DMS53 (cell line): ENCODE measurements around the gene NDFIP2.

Experiments
- DNase-seq: peaks from one replicate; lab custom pipeline; 2025; lab: John Stamatoyannopoulos, UW

Gene NDFIP2

DNA sequence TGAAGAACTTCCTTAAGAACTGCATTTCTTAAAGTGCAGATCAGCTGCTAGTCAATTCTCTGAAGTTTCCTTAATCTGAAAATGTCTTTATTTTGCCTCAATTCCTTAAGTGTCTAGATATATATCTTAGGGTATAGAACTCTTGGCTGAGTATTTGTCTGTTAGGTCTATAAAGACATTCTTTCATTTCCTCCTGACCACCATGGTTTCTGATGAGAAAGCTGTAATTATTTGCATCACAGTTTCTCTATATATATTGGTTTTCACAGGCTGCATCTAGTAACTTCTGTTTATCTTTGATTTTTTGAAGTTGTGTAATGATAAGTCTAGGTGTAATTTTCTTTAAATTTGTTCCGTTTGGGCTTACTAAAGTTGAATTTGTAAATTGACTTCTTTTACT is 15.2 kb downstream of the NDFIP2 start:
- no peak for DNase-seq

DNA sequence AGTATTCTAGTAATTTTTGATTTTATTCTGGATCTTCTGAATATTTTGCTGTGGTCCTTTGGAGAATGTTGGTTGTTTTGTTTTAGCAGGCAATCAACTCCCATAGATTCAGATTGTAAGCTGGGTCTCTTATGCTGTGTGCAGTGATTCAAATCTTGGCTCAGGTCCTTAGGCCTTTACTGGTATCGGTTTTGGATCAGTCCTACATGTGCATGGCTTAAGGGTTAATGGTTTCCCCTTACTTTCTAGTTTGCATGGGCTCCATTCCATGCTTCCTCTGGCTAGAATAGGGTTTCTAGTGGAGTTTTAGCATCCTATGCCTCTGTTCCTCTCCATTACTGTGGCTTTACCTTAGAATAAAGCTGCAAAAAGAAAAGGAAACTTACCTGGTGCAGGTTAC is 16.1 kb downstream of the NDFIP2 start:
- no peak for DNase-seq

DNA sequence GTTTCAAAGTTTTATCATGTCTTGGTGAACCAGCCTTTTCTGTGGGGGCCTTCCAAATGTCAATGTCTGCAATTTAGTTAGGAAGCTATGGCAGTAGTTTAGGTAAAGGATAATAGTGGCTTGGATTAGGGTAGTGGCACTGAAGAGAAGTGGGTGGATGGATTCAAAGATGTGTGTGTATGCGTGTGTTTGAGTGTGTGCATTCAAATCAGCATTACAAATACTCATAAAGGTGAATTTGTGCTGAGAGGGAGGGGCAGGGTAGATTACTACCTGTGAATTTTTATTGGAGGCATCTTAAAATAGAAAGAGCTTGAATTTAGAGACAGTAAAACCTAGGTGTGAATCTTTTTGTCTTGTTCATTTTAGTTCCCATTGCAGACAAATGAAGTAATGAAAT is 16.9 kb downstream of the NDFIP2 start:
- no peak for DNase-seq

DNA sequence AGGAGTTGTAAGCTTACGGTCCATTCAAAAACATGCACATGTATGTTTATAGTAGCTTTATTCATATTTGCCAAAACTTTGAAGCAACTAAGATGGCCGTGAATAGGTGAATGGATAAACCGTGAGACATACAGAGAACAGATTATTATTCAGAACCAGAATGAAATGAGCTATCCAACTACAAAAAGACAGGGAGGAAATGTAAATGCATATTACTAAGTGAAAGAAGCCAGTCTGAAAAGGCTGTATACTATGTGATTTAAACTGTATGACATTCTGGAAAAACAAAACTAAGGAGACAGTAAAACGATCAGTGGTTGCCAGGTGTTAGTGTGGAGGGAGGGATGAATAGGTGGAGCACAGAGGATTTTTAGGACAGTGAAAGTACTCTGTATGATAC is 19.9 kb downstream of the NDFIP2 start:
- no peak for DNase-seq

DNA sequence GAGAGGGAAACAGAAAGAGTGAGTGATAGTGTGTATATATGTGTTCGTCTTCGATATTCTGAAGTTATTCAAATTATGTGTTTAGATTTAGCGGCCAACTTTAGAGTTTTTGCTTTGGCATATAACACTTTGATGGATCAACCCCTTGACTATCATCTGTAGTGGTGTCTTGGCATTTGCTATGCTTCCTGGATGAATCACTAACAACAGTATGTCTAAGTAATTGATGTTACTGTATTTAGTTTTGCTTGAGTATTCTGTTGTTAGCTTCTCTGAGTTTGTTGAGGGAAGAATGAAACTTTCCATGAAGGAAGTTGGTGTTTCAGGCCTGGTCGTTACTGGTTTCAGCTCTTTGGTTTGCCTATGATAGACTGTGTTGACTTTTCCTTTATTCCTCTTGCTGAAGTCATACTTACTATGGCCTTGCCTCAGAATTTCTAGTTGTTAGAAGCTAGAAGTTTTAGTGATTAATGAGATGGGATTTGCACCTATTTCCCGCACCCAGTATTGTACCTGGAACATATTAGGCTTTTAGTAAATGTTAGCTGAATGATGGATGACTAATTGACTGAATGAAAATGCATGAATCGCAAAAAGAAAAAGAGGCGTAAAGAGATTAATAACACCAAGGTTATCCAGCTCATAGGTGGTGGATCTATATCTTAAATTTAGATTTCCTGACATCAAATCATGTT is 20.7 kb downstream of the NDFIP2 start:
- DNase-seq, result no peak

DNA sequence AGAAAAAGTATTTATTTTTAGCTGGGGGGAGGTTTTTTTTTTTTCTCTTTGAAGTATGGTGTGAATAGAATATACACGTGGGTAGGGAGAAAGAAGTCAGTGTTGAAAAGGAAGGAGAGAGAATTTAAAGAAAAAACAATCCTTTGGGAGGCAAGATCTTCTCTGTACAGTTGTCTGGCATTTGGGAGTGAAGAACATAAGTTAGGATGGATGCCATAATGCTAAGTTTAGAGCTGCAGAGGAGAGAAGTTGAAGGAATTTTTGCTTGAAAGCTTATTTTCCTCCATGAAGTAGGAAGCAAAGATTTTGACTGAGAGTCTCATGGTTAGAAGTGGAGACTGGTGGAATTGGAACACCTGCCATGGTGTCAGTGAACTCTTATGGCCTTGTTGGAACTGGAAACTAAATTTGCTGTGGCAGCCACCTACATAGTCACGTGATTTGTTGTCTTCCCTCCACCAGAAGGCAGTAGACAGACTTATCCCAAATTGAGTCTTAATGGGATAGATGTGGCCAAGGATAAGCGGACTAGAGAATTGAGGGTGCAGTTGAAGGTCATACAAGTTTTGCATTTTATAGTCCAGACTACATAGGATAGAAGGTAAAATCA is 22.0 kb downstream of the NDFIP2 start:
- no peak for DNase-seq

DNA sequence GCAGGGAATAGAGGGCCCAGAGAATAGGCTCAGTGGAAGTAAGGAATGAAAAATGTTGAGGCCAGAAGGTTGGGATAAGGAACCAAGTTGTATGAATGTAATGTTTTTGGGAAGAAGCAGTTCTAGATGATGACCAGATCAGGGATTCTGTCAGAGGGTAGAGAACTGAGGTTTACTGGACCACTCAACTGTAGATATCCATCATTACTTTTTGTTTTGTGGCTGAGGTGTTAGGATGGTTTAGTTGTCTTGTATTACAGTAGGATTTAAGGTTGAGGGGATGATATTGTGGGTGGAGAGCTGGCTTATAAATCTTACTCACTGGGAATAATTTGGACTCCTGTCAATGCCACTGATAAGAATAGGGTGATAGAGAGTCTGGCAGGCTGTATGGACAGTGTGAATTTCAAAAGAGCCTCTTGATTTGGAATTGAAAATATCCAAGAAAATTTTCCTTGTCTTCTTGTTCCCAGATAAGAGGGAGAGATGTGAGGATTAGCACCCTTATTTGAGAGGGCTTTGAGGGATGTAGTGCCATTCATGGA is 22.6 kb downstream of the NDFIP2 start:
- DNase-seq, result no peak

DNA sequence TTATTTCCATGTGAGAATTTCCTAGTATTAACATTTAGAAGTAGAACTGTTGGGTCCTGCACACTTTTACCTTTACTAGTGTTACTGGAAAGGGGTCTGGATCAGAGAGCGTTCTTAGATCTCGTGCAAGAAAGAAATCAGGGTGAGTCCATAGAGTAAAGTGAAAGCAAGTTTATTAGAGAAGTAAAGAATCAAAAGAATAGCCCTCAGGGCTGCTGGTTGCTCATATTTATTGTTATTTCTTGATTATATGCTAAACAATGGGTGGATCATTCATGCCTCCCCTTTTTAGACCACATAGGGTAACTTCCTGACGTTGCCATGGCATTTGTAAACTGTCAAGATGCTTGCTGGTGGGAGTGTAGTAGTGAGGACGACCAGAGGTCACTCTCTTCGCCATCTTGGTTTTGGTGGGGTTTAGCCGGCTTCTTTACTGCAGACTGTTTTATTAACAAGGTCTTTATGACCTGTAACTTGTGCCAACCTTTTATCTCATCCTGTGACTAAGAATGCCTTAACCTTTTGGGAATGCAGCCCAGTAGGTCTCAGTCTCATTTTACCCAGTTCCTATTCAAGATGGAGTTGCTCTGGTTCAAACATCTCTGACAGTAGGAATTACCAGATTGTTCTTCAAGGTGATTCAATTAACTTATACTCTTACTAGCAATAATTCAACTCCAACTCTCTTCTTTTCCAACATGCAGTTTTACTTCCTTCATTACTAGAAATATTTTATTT is 27.4 kb downstream of the NDFIP2 start:
- no peak for DNase-seq

DNA sequence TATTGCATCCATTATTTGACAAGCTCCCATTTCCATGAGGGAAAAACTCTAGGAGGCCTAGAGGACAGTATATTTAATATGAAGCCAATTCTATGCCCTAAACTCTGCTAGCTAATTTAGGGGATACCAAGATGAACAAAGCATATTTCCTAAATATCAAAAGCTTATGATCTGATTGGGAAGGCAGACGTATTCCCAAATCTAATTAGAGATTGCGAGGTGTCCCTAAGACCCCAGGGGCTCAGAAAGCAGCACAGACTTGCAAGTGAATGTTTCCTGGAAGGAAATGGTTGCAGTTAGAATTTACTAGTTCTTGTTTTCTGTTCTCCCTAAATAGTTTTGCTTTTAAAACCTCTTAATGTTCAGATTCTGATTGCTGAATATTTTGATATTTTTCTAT is 30.7 kb downstream of the NDFIP2 start:
- DNase-seq, result no peak

DNA sequence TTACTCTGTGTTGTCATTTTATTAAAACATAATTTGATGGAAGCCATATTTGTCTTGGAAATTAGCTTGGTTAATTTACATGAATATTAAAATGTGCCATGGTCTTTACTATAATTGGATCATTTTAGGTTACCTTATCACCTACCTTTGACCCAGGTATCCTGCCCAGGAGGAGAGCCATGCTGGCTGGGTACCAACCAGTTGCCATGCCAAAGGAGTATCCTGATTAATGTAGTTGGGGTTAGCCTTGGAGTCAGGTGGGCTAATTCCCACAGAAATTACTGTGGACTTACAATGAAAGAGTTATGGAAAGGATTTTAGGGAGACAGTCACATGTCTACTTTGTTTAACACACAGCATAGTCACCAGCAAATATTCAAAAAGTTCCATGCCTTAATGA is 32.0 kb downstream of the NDFIP2 start:
- DNase-seq, result no peak

DNA sequence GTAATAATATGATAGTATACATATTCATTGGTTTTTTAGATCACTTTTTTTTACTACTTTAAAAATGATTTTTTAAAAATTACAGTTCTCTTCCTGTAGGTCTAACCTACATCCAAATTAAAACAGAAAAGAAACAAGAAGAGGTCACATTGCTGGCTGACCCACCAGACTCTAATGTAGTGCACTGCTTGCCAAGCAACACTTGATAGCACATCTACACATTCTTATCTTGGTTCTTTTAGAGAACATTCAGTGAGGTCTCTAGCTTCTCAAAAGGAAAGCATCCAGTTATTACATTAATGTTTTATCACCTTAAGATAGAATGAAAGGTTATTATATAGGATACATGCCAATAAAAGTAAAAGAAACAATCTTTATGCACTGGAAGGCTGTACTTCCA is 35.6 kb downstream of the NDFIP2 start:
- no peak for DNase-seq

DNA sequence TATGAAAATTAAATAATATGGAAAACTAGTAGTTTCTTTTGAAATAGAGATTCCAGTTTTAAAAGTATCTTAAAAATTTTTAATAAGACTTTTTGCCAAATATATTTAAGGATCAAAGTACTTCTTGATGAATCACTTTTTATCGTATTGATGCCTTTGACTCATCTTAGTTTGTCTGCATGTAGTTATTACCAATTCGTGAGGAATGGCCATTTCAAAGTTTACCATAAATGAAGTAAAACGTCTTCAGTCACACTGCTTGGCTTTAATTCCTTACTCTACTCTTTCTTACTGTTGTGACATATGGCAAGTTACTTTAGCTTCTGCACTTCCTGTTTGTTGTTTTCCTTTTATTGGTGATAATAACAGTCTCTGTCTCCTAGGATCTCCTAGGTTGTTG is 38.3 kb downstream of the NDFIP2 start:
- DNase-seq, result no peak

DNA sequence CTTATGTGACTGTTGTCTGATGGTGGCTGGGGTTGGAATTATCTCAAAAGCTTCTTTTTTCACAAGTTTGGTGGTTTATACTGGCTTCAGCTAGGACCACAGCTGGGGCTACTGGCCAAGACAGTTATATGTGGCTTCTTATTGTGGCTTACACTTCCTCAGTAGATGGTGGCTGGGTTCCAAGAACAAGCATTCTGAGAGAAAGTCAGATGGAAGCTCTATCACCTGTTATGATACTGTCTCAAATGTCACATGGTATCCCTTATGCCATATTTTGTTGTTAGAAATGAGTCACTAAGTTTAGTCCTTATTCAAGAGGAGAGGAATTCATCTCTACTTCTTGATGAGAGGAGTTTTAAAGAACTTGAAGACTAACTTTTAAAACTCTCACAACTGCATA is 41.6 kb downstream of the NDFIP2 start:
- DNase-seq, result no peak

DNA sequence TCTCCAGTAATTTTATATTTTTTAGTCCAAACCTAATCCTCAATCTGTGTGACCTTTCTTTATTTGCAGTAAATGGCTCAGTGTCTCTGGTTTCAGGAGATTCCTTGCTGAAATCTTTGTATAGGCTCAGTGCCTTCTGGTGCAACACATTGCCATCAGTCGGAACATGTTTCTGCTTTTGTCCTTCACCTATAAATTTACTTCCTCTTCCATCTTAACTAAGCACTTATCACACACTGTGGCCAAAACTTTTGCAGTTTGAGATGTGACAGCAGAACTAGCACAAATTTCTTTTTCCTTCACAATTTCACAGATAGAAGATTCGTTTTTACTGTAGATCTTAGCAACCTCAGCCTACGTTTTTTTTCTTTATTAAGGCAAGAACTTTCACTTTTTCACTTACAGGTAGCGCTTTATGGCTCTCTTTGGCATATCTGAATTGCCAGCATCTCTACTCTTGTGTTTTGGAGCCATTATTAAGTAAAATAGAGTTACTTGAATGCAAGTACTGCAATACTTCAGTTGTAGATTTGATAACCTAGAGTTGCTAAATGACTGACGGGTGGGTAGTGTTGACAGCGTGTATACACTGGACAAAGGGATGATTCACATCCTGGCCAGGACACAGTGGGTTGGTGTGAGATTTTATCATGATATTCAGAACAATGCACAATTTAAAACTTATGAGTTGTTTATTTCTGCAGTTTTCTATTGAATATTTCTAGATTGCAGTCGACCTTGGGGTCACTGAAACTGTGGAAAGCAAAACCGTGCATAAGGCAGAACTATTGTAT is 44.3 kb downstream of the NDFIP2 start:
- DNase-seq, result peak; percentile 2

DNA sequence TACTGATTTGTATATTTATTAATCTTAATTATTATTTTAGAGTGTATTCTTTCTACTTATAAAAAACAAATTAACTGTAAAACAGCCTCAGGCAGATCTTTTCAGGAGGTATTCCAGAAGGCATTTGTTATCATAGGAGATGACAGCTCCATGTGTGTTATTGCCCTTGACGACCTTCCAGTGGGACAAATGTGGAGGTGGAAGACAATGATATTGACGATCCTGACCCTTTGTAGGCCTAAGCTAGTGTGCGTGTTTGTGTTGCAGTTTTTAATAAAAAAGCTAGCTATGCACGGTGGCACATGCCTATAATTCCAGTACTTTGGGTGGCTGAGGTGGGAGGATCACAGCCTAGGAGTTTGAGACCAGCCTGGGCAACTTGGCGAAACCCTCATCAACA is 46.7 kb downstream of the NDFIP2 start:
- DNase-seq, result no peak

DNA sequence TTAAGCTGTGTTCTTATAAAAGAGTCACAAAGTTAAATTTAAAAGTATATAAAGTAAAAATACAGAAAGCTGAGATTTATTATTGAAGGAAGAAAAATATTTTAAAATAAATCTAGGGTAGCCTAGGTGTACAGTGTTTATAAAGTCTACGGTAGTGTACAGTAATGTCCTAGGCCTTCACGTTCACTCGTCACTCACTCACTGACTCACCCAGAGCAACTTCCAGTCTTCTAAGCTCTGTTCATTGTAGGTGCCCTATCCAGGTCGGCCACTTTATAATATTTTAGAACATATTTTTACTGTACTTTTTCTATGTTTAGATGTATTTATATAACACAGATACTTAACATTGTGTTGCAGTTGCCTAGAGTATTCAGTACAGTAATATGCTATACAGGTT is 47.4 kb downstream of the NDFIP2 start:
- DNase-seq, result no peak

DNA sequence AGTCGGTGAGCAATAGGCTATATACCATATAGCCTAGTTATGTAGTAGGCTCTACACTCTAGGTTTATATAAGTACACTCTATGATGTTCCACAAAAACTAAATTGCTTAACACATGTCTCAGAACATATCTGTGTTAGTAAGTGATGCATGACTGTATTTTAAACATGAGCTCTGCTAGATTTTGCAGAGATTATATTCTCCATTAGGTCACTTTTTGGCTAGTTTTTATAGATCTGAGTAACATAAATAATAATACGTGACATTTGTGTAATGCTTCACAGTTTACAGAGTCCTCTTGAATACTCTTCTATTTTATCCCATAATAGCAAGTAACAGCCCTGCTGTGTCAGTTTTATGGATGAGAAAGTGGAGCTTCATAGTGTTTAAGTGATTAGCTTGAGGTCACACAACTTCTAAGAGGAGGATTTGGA is 47.8 kb downstream of the NDFIP2 start:
- DNase-seq, result no peak

DNA sequence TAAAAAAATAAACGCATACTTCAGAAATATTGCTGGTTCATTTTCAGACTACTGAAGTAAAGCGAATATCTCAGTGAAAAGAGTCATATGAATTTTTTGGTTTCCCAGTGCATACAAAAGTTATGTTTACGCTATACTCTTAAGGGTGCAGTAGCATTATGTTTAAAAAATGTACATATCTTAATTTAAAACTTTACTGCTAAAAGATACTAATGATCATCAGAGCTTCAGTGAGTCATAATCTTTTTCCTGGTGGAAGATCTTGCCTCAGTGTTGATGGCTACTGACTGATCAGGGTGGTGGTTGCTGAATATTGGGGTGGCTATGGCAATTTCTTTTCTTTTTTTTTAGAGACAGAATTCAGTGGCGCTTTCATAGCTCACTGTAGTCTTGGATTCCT is 48.9 kb downstream of the NDFIP2 start:
- no peak for DNase-seq

DNA sequence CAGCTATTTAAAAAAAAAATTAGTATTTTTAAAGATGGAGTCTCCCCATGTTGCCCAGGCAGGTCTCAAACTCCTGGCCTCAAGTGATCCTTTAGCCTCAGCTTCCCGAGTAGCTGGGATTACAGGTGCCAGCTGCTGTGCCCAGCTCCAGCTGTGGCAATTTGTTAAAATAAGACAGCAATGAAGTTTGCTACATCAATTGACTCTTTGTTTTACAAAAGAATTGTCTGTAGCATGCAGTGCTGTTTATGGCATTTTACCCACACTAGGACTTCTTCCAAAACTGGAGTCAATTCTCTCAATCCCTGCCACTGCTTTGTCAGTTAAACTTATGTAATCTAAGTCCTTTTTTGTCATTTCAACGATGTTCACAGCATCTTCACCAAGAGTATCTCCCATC is 49.3 kb downstream of the NDFIP2 start:
- no peak for DNase-seq

DNA sequence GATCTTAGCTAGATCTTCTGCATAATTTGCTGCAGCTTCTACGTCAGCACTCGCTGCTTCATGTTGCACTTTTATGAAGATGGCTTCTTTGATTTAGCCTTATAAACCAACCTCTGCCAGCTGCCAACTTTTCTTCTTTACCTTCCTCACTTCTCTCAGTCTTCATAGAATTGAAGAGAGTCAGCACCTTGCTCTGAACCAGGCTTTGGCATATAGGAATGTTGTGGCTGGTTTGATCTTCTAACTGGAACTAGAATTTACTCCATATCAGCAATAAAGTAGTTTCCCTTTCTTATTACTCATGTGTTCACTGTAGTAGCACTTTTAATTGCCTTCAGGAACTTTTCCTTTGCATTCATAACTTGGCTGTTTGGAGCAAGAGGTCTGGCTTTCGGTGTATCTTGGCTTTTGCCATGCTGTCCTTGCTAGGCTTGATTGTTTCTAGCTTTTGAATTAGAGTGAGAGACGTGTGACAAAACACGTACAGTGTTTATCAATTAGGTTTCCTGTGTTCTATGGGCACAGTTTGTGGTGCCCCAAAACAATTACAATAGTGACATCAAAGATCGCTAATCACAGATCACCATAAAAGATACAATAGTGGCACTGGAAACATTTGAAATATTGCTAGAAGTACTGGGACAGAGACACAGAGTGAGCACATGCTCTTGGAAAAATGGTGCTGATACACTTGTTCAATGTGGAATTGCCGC is 50.7 kb downstream of the NDFIP2 start:
- no peak for DNase-seq

DNA sequence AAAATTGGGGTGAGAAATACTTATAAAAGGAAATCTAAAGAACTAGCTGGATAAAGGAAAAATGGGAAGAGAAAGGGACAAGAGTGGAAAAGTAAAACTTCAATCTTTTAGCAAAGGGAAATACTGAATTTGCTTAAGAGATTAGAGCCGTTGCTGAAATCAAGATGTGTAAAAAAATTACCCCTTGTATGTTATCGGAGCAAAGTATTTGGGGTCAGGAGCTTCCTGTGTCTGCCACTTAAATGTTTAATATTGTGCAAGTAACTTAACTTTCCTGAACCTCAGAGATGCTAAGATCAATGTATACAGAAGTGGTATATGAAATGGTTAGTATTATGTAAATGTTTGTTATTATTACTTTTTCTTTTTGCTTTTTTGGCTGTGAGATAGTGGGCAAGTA is 51.6 kb downstream of the NDFIP2 start:
- DNase-seq, result no peak
